Dendritic cell treated with granulocyte-macrophage colony-stimulating factor and Interleukin-4, amounts not matched to agents 40 ng/mL and 50 ng/mL, for 4 days (primary cell): ENCODE measurements around the gene PPP1R15B.

Experiments used
- H3K27ac Mint-ChIP-seq: one replicate; pipeline ENCODE4 v1.8.0; 2022; ENCODE audit warnings: mild to moderate bottlenecking, mixed read lengths
- H3K27me3 Mint-ChIP-seq: one replicate; pipeline ENCODE4 v1.8.0; 2022; ENCODE audit warnings: mild to moderate bottlenecking, mixed read lengths
- H3K36me3 Mint-ChIP-seq: one replicate; pipeline ENCODE4 v1.8.0; 2022; ENCODE audit warnings: low read depth, mixed read lengths
- H3K4me1 Mint-ChIP-seq: one replicate; pipeline ENCODE4 v1.8.0; 2022; ENCODE audit warnings: low read depth, mixed read lengths
- H3K4me3 Mint-ChIP-seq: one replicate; pipeline ENCODE4 v1.8.0; 2022; ENCODE audit warnings: mild to moderate bottlenecking, moderate library complexity, mixed read lengths
- H3K9me3 Mint-ChIP-seq: one replicate; pipeline ENCODE4 v1.8.0; 2022; ENCODE audit warnings: mixed read lengths
- intact Hi-C: fragments of 100-400 bp; cut with micrococcal nuclease; formaldehyde crosslinking; loops from one replicate; pipeline ENCODE4 v1.15.0; 2022

The PPP1R15B gene

DNA sequence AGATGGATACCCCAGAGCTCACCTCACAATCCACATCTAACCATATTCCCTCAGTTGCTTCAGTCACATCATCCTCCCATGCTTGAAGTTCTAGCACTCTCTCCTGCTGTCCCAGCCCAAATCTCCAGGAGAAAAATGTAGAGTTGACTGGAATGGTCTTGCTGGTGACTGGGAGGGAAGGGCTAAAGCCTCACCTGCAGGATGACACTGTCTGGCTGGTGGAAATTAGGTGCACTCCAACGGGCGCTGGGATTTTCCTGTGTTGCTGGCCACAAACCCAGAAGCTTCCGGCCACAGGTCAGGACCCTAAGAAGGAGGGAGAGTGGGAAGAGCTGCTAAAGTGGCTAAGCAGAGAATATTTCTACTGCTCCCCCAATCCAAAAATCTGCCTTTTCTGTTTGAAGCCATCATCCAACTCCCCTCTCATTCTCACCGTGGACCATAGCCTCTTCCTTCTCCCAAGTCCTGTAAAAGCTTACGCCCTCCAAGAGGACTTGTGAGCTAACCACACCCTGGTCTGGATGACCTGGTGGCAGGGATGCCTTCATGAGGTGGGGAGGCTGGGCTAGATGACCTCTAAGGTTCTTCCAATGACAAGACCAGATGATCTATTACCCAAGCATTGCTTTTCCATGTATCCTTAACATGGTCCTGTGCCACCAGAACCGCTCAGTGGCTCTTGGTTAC, 37.5 kb upstream of the PPP1R15B start:
- no peak overlapping the region for H3K4me3 Mint-ChIP-seq
- H3K36me3 Mint-ChIP-seq: no peaks in the 10 kb centered on the region
- H3K4me1 Mint-ChIP-seq: peaks cover 22% of the 10 kb centered on the region
- no peaks in the 10 kb centered on the region for H3K27me3 Mint-ChIP-seq
- no peak overlapping the region for H3K27ac Mint-ChIP-seq
- no peaks in the 10 kb centered on the region for H3K9me3 Mint-ChIP-seq
- intact Hi-C loops: loop anchor here (5.0 kb wide), 1 partner anchor 358 kb away; no protein-coding TSS in a partner anchor

- Mint-ChIP-seq H3K4me3 (no peak overlapping the region), H3K27me3 (no peaks in the 10 kb centered on the region), H3K27ac (no peak overlapping the region), H3K9me3 (no peaks in the 10 kb centered on the region), H3K4me1 (peaks cover 22% of the 10 kb centered on the region), H3K36me3 (peaks cover 5% of the 10 kb centered on the region)
- intact Hi-C loops: loop anchor here (5.0 kb wide), 1 partner anchor 359 kb away; no protein-coding TSS in a partner anchor
These were observed 36.8 kb upstream of the PPP1R15B start for GRCh38 chr1:204448344-204448964.

DNA sequence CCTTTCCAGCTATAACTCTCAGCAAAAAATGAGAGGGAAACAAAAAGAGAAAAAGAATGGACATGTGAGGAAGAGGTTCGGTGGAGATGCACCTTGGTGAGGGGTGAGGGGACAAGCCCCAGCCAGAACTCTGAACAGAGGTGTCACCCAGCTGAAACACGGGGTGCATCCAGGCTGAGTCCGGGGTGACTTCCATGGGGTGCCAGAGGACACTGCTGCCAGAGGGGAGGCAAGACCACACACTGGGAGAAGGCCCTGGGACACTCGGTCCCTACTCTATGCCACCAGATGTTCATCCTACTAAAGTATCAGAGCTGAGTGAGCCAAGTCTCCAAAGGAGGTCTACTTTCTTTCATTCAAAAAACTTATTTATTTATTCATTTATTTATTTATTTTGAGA, 36.1 kb upstream of the PPP1R15B start:
- H3K9me3 Mint-ChIP-seq: no peaks in the 10 kb centered on the region
- H3K27ac Mint-ChIP-seq: peak overlapping the region; percentile 11
- H3K4me3 Mint-ChIP-seq: no peak overlapping the region
- no peaks in the 10 kb centered on the region for H3K27me3 Mint-ChIP-seq
- intact Hi-C loops: loop anchor here (5.0 kb wide), 1 partner anchor 360 kb away; no protein-coding TSS in a partner anchor
- peaks cover 17% of the 10 kb centered on the region for H3K4me1 Mint-ChIP-seq
- H3K36me3 Mint-ChIP-seq: peaks cover 9% of the 10 kb centered on the region

- Mint-ChIP-seq H3K27me3 (no peaks in the 10 kb centered on the region), H3K9me3 (no peaks in the 10 kb centered on the region), H3K36me3 (peaks cover 9% of the 10 kb centered on the region), H3K27ac (peak overlapping the region; percentile 11), H3K4me1 (peaks cover 17% of the 10 kb centered on the region), H3K4me3 (no peak overlapping the region)
- intact Hi-C loops: loop anchor here (5.0 kb wide), 1 partner anchor 360 kb away; no protein-coding TSS in a partner anchor
These were observed 35.6 kb upstream of the PPP1R15B start for GRCh38 chr1:204447190-204447589.

- Mint-ChIP-seq H3K4me1 (peaks cover 17% of the 10 kb centered on the region), H3K27ac (peak overlapping the region; percentile 11)
These were observed 34.9 kb upstream of the PPP1R15B start for GRCh38 chr1:204446413-204447111.

DNA sequence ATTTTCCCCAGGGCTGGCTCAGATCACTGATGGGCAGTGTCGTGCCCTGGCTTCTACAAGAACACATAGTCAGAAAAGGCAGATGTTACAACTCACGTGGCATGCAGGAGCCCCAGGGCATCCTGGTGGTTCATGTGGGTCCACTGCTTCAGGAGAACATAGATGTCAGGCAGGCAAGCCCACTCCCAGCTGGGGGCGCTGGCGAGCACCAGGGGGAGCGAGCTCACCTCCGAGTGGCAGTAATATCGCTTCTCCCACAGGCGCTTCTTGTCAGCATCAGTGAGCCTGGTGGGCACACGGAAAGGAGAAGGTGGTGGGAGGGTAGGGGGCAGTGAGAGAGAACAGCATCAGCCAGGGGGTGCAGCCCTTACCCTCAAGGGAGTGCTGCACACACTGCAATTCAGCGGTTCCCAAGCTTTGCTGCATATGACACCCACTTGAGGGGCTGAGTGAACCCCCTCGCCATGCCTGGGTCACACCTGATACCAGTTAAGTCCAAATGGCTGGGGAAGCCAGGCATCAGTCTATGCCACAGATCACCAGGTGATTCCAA, 34.3 kb upstream of the PPP1R15B start:
- no peaks in the 10 kb centered on the region for H3K9me3 Mint-ChIP-seq
- no peak overlapping the region for H3K27ac Mint-ChIP-seq
- intact Hi-C loops: loop anchor here (1.0 to 5.0 kb wide), 2 partner anchors 57 to 361 kb away; no protein-coding TSS in a partner anchor
- H3K4me3 Mint-ChIP-seq: no peak overlapping the region
- H3K27me3 Mint-ChIP-seq: no peaks in the 10 kb centered on the region
- peaks cover 17% of the 10 kb centered on the region for H3K4me1 Mint-ChIP-seq
- H3K36me3 Mint-ChIP-seq: peaks cover 9% of the 10 kb centered on the region

More at GRCh38 chr1:204446413-204447111, 34.9 kb upstream of the PPP1R15B start:
- Mint-ChIP-seq H3K9me3 (no peaks in the 10 kb centered on the region), H3K4me3 (no peak overlapping the region), H3K27me3 (no peaks in the 10 kb centered on the region), H3K36me3 (peaks cover 9% of the 10 kb centered on the region)
- intact Hi-C loops: loop anchor here (1.0 to 5.0 kb wide), 2 partner anchors 57 to 361 kb away; no protein-coding TSS in a partner anchor

DNA sequence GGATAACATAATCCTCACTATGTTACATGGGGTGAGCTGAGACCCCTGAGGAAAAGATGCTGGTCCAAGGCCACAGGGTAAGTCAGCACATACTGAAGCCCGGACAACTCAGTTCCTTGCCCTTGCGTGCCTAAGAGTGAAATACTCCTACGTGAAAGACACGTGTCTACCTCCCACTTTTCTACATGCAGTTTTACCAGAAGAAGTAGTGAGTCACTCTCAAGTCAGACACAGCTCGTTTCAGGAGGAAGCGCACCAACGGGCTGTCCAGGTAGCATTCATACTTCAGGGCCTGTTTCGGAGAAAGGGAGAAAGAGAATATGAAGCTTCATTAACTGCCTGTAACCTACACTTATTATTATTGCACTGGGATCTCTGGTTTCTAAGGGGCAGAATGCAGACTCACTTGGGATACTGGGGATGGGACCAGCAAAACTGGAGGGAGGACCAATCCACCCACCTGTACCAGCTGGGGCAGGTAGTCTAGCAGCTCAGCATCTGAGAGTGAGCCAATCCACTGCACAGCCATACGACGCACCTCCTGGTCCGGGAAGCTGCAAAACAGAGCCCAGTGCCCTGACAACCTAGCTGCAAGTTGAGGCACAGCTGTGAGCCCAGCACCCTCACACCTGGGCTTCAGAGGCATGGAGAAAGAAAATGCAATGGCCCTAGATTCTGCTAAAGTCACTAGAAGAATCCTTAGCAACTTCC, 32.4 kb upstream of the PPP1R15B start:
- intact Hi-C loops: no loop called here
- Mint-ChIP-seq H3K4me1 (peaks cover 14% of the 10 kb centered on the region), H3K27ac (no peak overlapping the region), H3K9me3 (no peaks in the 10 kb centered on the region), H3K27me3 (no peaks in the 10 kb centered on the region), H3K36me3 (peaks cover 9% of the 10 kb centered on the region), H3K4me3 (no peak overlapping the region)

- H3K4me1 Mint-ChIP-seq: peaks cover 6% of the 10 kb centered on the region
- no peaks in the 10 kb centered on the region for H3K9me3 Mint-ChIP-seq
- no peak overlapping the region for H3K4me3 Mint-ChIP-seq
- H3K27ac Mint-ChIP-seq: no peak overlapping the region
- no peaks in the 10 kb centered on the region for H3K27me3 Mint-ChIP-seq
- intact Hi-C loops: no loop called here
- peaks cover 9% of the 10 kb centered on the region for H3K36me3 Mint-ChIP-seq
These were observed 31.6 kb upstream of the PPP1R15B start for GRCh38 chr1:204443260-204443619.

- intact Hi-C loops: no loop called here
- Mint-ChIP-seq H3K9me3 (no peaks in the 10 kb centered on the region), H3K4me1 (peaks cover 5% of the 10 kb centered on the region), H3K27ac (no peak overlapping the region), H3K36me3 (peaks cover 9% of the 10 kb centered on the region), H3K4me3 (no peak overlapping the region), H3K27me3 (no peaks in the 10 kb centered on the region)
These were observed 31.0 kb upstream of the PPP1R15B start for GRCh38 chr1:204442376-204443259.

GRCh38 chr1:204441558-204441957, 29.9 kb upstream of the PPP1R15B start:
- Mint-ChIP-seq H3K27ac (no peak overlapping the region), H3K27me3 (no peaks in the 10 kb centered on the region), H3K9me3 (no peaks in the 10 kb centered on the region), H3K4me3 (no peak overlapping the region), H3K4me1 (peaks cover 3% of the 10 kb centered on the region), H3K36me3 (peaks cover 9% of the 10 kb centered on the region)
- intact Hi-C loops: no loop called here

- peaks cover 9% of the 10 kb centered on the region for H3K36me3 Mint-ChIP-seq
- intact Hi-C loops: no loop called here
- no peaks in the 10 kb centered on the region for H3K9me3 Mint-ChIP-seq
- no peak overlapping the region for H3K4me3 Mint-ChIP-seq
- no peaks in the 10 kb centered on the region for H3K27me3 Mint-ChIP-seq
- no peak overlapping the region for H3K27ac Mint-ChIP-seq
- peaks cover 9% of the 10 kb centered on the region for H3K4me1 Mint-ChIP-seq
These were observed 28.2 kb upstream of the PPP1R15B start for GRCh38 chr1:204439621-204440375.

- Mint-ChIP-seq H3K27me3 (no peaks in the 10 kb centered on the region), H3K4me1 (peaks cover 13% of the 10 kb centered on the region), H3K9me3 (no peaks in the 10 kb centered on the region), H3K4me3 (no peak overlapping the region), H3K27ac (no peak overlapping the region), H3K36me3 (peaks cover 6% of the 10 kb centered on the region)
- intact Hi-C loops: no loop called here
These were observed 27.0 kb upstream of the PPP1R15B start for GRCh38 chr1:204438628-204439027.
